ENCODE measurements around the gene SLAMF6. TPM values are rescaled to one million over a fixed set of nuclear protein-coding genes. Genes with fewer than 3 reads are reported as not detected.
"Not testable (repeated sequence)": the region's sequence is repeated elsewhere in the genome, so short reads cannot be mapped to it uniquely, and the experiment has no call there.

SLAMF6 gene
- total RNA-seq = under 1 TPM; 0.10 to 0.11 TPM
- polyA plus RNA-seq (ENCODE audit: insufficient read length in 2 of 2) = under 1 TPM in 1 of 2 donors, not detected in 1; 0.14 TPM
- long read RNA-seq, donor 1 = 0 reads
- long read RNA-seq, donor 2 = 0 reads
- long read RNA-seq, donor 3 = 0 reads
- long read RNA-seq, donor 4 = 0 reads

- Histone ChIP-seq H3K27ac (ENCODE audit: low read depth, low read length) (no peak within 1 kb of the TSS), H3K4me1 (ENCODE audit: control insufficient read depth, insufficient read depth, low read length) (no peaks in the 10 kb centered on the region), H3K9me3 (ENCODE audit: control insufficient read depth, insufficient read depth, low read length) (no peaks in the 10 kb centered on the region), H3K36me3 (ENCODE audit: control insufficient read depth, insufficient read depth, low read length) (no peaks in the 10 kb centered on the region), H3K4me3 (ENCODE audit: low read depth, low read length) (no peak within 1 kb of the TSS), H3K27me3 (ENCODE audit: control insufficient read depth, insufficient read depth, low read length) (no peaks in the 10 kb centered on the region)
- WGBS (ENCODE audit: insufficient coverage) = 83% methylated on average over 7 of the region's 11 CpGs
- no peak for DNase-seq (ENCODE audit: low read depth in 4 of 6, low spot score in 6 of 6)
These were observed at the start of gene SLAMF6 for GRCh38 chr1:160522622-160523345. Gene SLAMF6, minus strand, starts transcription at chr1:160523255. Its CDS starts 63 bp downstream, at chr1:160523192.

GRCh38 chr1:160570840-160571239 is 47.8 kb upstream of the SLAMF6 start:
- H3K27ac ChIP-seq (ENCODE audit: low read depth, low read length) = no peak overlapping the region
- H3K4me3 ChIP-seq (ENCODE audit: low read depth, low read length) = no peak overlapping the region
- no peak for DNase-seq (ENCODE audit: low read depth in 4 of 6, low spot score in 6 of 6)
- H3K36me3 ChIP-seq (ENCODE audit: control insufficient read depth, insufficient read depth, low read length) = no peaks in the 10 kb centered on the region
- no peaks in the 10 kb centered on the region for H3K9me3 ChIP-seq (ENCODE audit: control insufficient read depth, insufficient read depth, low read length)
- H3K27me3 ChIP-seq (ENCODE audit: control insufficient read depth, insufficient read depth, low read length) = no peaks in the 10 kb centered on the region
- WGBS (ENCODE audit: insufficient coverage) = no CpG with 5 or more reads among the region's 3 CpGs
- H3K4me1 ChIP-seq (ENCODE audit: control insufficient read depth, insufficient read depth, low read length) = no peaks in the 10 kb centered on the region

- no peaks in the 10 kb centered on the region for H3K36me3 ChIP-seq (ENCODE audit: control insufficient read depth, insufficient read depth, low read length)
- H3K27ac ChIP-seq (ENCODE audit: low read depth, low read length) = no peak overlapping the region
- WGBS (ENCODE audit: insufficient coverage) = 92% methylated on average over 1 of the region's 2 CpGs
- H3K9me3 ChIP-seq (ENCODE audit: control insufficient read depth, insufficient read depth, low read length) = no peaks in the 10 kb centered on the region
- DNase-seq (ENCODE audit: low read depth in 4 of 6, low spot score in 6 of 6) = no peak
- no peak overlapping the region for H3K4me3 ChIP-seq (ENCODE audit: low read depth, low read length)
- H3K27me3 ChIP-seq (ENCODE audit: control insufficient read depth, insufficient read depth, low read length) = no peaks in the 10 kb centered on the region
- no peaks in the 10 kb centered on the region for H3K4me1 ChIP-seq (ENCODE audit: control insufficient read depth, insufficient read depth, low read length)
These were observed 46.8 kb upstream of the SLAMF6 start for GRCh38 chr1:160569806-160570205.

GRCh38 chr1:160567858-160568682 is 45.0 kb upstream of the SLAMF6 start:
- Histone ChIP-seq H3K9me3 (ENCODE audit: control insufficient read depth, insufficient read depth, low read length) (no peaks in the 10 kb centered on the region), H3K27me3 (ENCODE audit: control insufficient read depth, insufficient read depth, low read length) (no peaks in the 10 kb centered on the region), H3K36me3 (ENCODE audit: control insufficient read depth, insufficient read depth, low read length) (no peaks in the 10 kb centered on the region), H3K4me3 (ENCODE audit: low read depth, low read length) (no peak overlapping the region), H3K27ac (ENCODE audit: low read depth, low read length) (no peak overlapping the region), H3K4me1 (ENCODE audit: control insufficient read depth, insufficient read depth, low read length) (no peaks in the 10 kb centered on the region)
- WGBS (ENCODE audit: insufficient coverage) = 74% methylated on average over 4 of the region's 8 CpGs
- no peak for DNase-seq (ENCODE audit: low read depth in 4 of 6, low spot score in 6 of 6)

- H3K36me3 ChIP-seq (ENCODE audit: control insufficient read depth, insufficient read depth, low read length) = no peaks in the 10 kb centered on the region
- H3K9me3 ChIP-seq (ENCODE audit: control insufficient read depth, insufficient read depth, low read length) = no peaks in the 10 kb centered on the region
- no peak overlapping the region for H3K27ac ChIP-seq (ENCODE audit: low read depth, low read length)
- H3K27me3 ChIP-seq (ENCODE audit: control insufficient read depth, insufficient read depth, low read length) = no peaks in the 10 kb centered on the region
- no peak overlapping the region for H3K4me3 ChIP-seq (ENCODE audit: low read depth, low read length)
- H3K4me1 ChIP-seq (ENCODE audit: control insufficient read depth, insufficient read depth, low read length) = no peaks in the 10 kb centered on the region
- 78% methylated on average over 2 of the region's 5 CpGs for WGBS (ENCODE audit: insufficient coverage)
- DNase-seq (ENCODE audit: low read depth in 4 of 6, low spot score in 6 of 6) = no peak
These were observed 44.3 kb upstream of the SLAMF6 start for GRCh38 chr1:160567341-160567740.

- H3K9me3 ChIP-seq (ENCODE audit: control insufficient read depth, insufficient read depth, low read length) = no peaks in the 10 kb centered on the region
- H3K27ac ChIP-seq (ENCODE audit: low read depth, low read length) = no peak overlapping the region
- WGBS (ENCODE audit: insufficient coverage) = 89% methylated on average over 2 of the region's 4 CpGs
- H3K27me3 ChIP-seq (ENCODE audit: control insufficient read depth, insufficient read depth, low read length) = no peaks in the 10 kb centered on the region
- no peak overlapping the region for H3K4me3 ChIP-seq (ENCODE audit: low read depth, low read length)
- no peaks in the 10 kb centered on the region for H3K36me3 ChIP-seq (ENCODE audit: control insufficient read depth, insufficient read depth, low read length)
- DNase-seq (ENCODE audit: low read depth in 4 of 6, low spot score in 6 of 6) = no peak
- H3K4me1 ChIP-seq (ENCODE audit: control insufficient read depth, insufficient read depth, low read length) = no peaks in the 10 kb centered on the region
These were observed 42.5 kb upstream of the SLAMF6 start for GRCh38 chr1:160565564-160565963.

- H3K4me3 ChIP-seq (ENCODE audit: low read depth, low read length); H3K27ac ChIP-seq (ENCODE audit: low read depth, low read length): not testable (repeated sequence)
These were observed 40.2 kb upstream of the SLAMF6 start for GRCh38 chr1:160563230-160563629.

GRCh38 chr1:160562745-160563144 is 39.7 kb upstream of the SLAMF6 start:
- H3K4me1 ChIP-seq (ENCODE audit: control insufficient read depth, insufficient read depth, low read length); DNase-seq (ENCODE audit: low read depth in 4 of 6, low spot score in 6 of 6); H3K9me3 ChIP-seq (ENCODE audit: control insufficient read depth, insufficient read depth, low read length); H3K4me3 ChIP-seq (ENCODE audit: low read depth, low read length); H3K36me3 ChIP-seq (ENCODE audit: control insufficient read depth, insufficient read depth, low read length); H3K27me3 ChIP-seq (ENCODE audit: control insufficient read depth, insufficient read depth, low read length); H3K27ac ChIP-seq (ENCODE audit: low read depth, low read length): not testable (repeated sequence)
- no CpG with 5 or more reads among the region's 2 CpGs for WGBS (ENCODE audit: insufficient coverage)

More at GRCh38 chr1:160563230-160563629, 40.2 kb upstream of the SLAMF6 start:
- not testable (repeated sequence) for H3K27me3 ChIP-seq (ENCODE audit: control insufficient read depth, insufficient read depth, low read length); H3K9me3 ChIP-seq (ENCODE audit: control insufficient read depth, insufficient read depth, low read length); H3K4me1 ChIP-seq (ENCODE audit: control insufficient read depth, insufficient read depth, low read length); H3K36me3 ChIP-seq (ENCODE audit: control insufficient read depth, insufficient read depth, low read length); DNase-seq (ENCODE audit: low read depth in 4 of 6, low spot score in 6 of 6)
- no CpG with 5 or more reads among the region's 1 CpG for WGBS (ENCODE audit: insufficient coverage)

GRCh38 chr1:160560806-160561205 is 37.8 kb upstream of the SLAMF6 start:
- Histone ChIP-seq H3K4me1 (ENCODE audit: control insufficient read depth, insufficient read depth, low read length) (no peaks in the 10 kb centered on the region), H3K27ac (ENCODE audit: low read depth, low read length) (no peak overlapping the region), H3K36me3 (ENCODE audit: control insufficient read depth, insufficient read depth, low read length) (no peaks in the 10 kb centered on the region), H3K4me3 (ENCODE audit: low read depth, low read length) (no peak overlapping the region), H3K27me3 (ENCODE audit: control insufficient read depth, insufficient read depth, low read length) (no peaks in the 10 kb centered on the region), H3K9me3 (ENCODE audit: control insufficient read depth, insufficient read depth, low read length) (no peaks in the 10 kb centered on the region)
- no peak for DNase-seq (ENCODE audit: low read depth in 4 of 6, low spot score in 6 of 6)

Measured in spinal cord (tissue), 10 donors.